ENCODE measurements around the gene EGLN1.
"Not testable (repeated sequence)": the region's sequence is repeated elsewhere in the genome, so short reads cannot be mapped to it uniquely, and the experiment has no call there.

The EGLN1 gene

GRCh38 chr1:231357831-231358354 is 64.2 kb downstream of the EGLN1 start:
- FAIRE-seq: peak; percentile 100

- FAIRE-seq: no peak
Observed at GRCh38 chr1:231357187-231357772, 64.8 kb downstream of the EGLN1 start.

- FAIRE-seq: no peak
Observed at GRCh38 chr1:231355171-231355570, 66.9 kb downstream of the EGLN1 start.

GRCh38 chr1:231354330-231355020 is 67.6 kb downstream of the EGLN1 start:
- FAIRE-seq: no peak

GRCh38 chr1:231353086-231353485 is 69.0 kb downstream of the EGLN1 start:
- no peak for FAIRE-seq

- no peak for FAIRE-seq
Observed at GRCh38 chr1:231351816-231352215, 70.3 kb downstream of the EGLN1 start.

- not testable (repeated sequence) for FAIRE-seq
Observed at GRCh38 chr1:231348856-231349255, 73.2 kb downstream of the EGLN1 start.

- no peak for FAIRE-seq
Observed at GRCh38 chr1:231348442-231348841, 73.6 kb downstream of the EGLN1 start.

- no peak for FAIRE-seq
Observed at GRCh38 chr1:231347961-231348360, 74.1 kb downstream of the EGLN1 start.

GRCh38 chr1:231340328-231341013 is 81.6 kb downstream of the EGLN1 start:
- FAIRE-seq: no peak

- FAIRE-seq: no peak
Observed at GRCh38 chr1:231338270-231339128, 83.6 kb downstream of the EGLN1 start, which contains the start of gene SPRTN. TSS of gene SPRTN (plus strand) at chr1:231338293. CDS start at chr1:231338384, 91 bp downstream.

GRCh38 chr1:231337472-231338269 is 84.4 kb downstream of the EGLN1 start, which contains the start of gene EXOC8:
TSS of gene EXOC8 (minus strand) at chr1:231337852. CDS start at chr1:231337745, 107 bp downstream.
- FAIRE-seq: peak; percentile 93

GRCh38 chr1:231337043-231337471 is 85.0 kb downstream of the EGLN1 start:
- FAIRE-seq: no peak

- no peak for FAIRE-seq
Observed at GRCh38 chr1:231335663-231336602, 86.2 kb downstream of the EGLN1 start.

- no peak for FAIRE-seq
Observed at GRCh38 chr1:231334952-231335351, 87.1 kb downstream of the EGLN1 start.

- no peak for FAIRE-seq
Observed at GRCh38 chr1:231334079-231334666, 87.9 kb downstream of the EGLN1 start.

- FAIRE-seq: no peak
Observed at GRCh38 chr1:231332761-231333160, 89.3 kb downstream of the EGLN1 start.

GRCh38 chr1:231329483-231329882 is 92.6 kb downstream of the EGLN1 start:
- no peak for FAIRE-seq

- FAIRE-seq: no peak
Observed at GRCh38 chr1:231327617-231328016, 94.5 kb downstream of the EGLN1 start.

- no peak for FAIRE-seq
Observed at GRCh38 chr1:231326248-231326647, 95.8 kb downstream of the EGLN1 start.

Data from islet of Langerhans (tissue), 1 donor.